ENCODE measurements around the gene NINJ1. TPM values are rescaled to one million over a fixed set of nuclear protein-coding genes. Genes with fewer than 3 reads are reported as not detected.
A peak's percentile ranks its signal among the peaks of the same experiment; 100 is the strongest.

The NINJ1 gene
- total and polyA plus RNA-seq, 2 of the 13 experiments (the other 11 are each of a cell fraction or from before 2014, with no cell fraction given), result 81.2 to 92.1 TPM

DNA sequence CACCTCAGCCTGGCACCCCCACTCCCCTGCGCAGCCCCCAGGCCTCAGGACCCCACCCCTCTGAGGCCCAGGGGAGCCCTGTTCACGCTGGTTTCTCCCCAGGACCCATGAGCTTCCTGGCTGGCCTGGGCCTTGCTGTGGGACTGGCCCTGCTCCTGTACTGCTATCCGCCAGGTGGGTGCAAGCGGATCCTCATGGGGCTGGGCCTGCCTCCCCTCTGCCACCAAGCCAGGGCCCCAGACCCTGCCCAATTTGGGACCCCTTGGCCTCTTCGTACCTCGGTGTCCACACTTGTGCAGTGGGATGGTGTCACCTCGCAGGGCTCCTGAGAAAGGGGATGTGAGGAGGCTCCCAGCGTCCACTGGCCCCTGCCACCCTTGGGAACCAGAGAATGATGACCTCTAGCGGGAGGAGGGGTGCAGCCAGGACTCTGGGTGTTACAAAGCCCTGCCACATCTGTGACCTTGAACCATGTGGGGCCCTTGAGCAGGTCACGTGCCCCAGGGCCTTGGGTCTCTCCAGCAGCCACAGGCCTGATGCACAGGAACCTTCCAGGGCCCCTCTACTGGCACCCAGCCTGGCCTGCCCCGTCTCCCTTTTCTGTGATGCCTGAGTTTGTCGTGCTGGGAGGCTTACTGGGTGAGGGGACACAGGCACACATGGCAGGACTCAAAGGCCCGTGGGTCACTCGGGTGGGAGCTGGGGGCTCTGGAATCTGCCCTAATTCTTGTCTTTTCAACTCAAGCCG is 21.8 kb downstream of the NINJ1 start (continued):
- TF ChIP-seq, protein P1, sequence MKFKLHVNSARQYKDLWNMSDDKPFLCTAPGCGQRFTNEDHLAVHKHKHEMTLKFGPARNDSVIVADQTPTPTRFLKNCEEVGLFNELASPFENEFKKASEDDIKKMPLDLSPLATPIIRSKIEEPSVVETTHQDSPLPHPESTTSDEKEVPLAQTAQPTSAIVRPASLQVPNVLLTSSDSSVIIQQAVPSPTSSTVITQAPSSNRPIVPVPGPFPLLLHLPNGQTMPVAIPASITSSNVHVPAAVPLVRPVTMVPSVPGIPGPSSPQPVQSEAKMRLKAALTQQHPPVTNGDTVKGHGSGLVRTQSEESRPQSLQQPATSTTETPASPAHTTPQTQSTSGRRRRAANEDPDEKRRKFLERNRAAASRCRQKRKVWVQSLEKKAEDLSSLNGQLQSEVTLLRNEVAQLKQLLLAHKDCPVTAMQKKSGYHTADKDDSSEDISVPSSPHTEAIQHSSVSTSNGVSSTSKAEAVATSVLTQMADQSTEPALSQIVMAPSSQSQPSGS (CRISPR knock-in tag; IDR thresholded peaks at IDR 0.05), result no peak
- TF ChIP-seq ZNF367 (CRISPR knock-in tag; IDR thresholded peaks at IDR 0.05; ENCODE audit: borderline replicate concordance), result no peak
- TF ChIP-seq ZNF337 (CRISPR knock-in tag; IDR thresholded peaks at IDR 0.05; ENCODE audit: borderline replicate concordance, low read depth), result peak; percentile 40; the same call in 1 of the 2 replicates
- TF ChIP-seq MTA1 (CRISPR knock-in tag; IDR thresholded peaks at IDR 0.05; ENCODE audit: borderline replicate concordance), result peak; percentile 95
- TF ChIP-seq ZFY (CRISPR knock-in tag; IDR thresholded peaks at IDR 0.05), result peak; percentile 86
- TF ChIP-seq SNAI1 (CRISPR knock-in tag; IDR thresholded peaks at IDR 0.05; ENCODE audit: borderline replicate concordance), result no peak
- TF ChIP-seq, protein P2, sequence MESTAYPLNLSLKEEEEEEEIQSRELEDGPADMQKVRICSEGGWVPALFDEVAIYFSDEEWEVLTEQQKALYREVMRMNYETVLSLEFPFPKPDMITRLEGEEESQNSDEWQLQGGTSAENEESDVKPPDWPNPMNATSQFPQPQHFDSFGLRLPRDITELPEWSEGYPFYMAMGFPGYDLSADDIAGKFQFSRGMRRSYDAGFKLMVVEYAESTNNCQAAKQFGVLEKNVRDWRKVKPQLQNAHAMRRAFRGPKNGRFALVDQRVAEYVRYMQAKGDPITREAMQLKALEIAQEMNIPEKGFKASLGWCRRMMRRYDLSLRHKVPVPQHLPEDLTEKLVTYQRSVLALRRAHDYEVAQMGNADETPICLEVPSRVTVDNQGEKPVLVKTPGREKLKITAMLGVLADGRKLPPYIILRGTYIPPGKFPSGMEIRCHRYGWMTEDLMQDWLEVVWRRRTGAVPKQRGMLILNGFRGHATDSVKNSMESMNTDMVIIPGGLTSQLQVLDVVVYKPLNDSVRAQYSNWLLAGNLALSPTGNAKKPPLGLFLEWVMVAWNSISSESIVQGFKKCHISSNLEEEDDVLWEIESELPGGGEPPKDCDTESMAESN (CRISPR knock-in tag; conservative IDR thresholded peaks at IDR 0.05), result peak; percentile 72; the same call in 1 of the 2 replicates
- no peak for TF ChIP-seq KLF15 (CRISPR knock-in tag; IDR thresholded peaks at IDR 0.05; ENCODE audit: borderline replicate concordance)
- peak; percentile 70; the same call in 1 of the 2 replicates for TF ChIP-seq SALL2 (CRISPR knock-in tag; IDR thresholded peaks at IDR 0.05)
- peak; percentile 82 for TF ChIP-seq HNRNPL (IDR thresholded peaks at IDR 0.05; ENCODE audit: low read depth, low read length)
- peak; percentile 84 for TF ChIP-seq NCOA2 (CRISPR knock-in tag; IDR thresholded peaks at IDR 0.05)
- TF ChIP-seq ZNF124 (CRISPR knock-in tag; IDR thresholded peaks at IDR 0.05), result 0 out of 2 replicates have a peak, but pooled peaks have one; percentile 43
- no peak for TF ChIP-seq HOXA7 (CRISPR knock-in tag; IDR thresholded peaks at IDR 0.05)
- TF ChIP-seq, protein P3, sequence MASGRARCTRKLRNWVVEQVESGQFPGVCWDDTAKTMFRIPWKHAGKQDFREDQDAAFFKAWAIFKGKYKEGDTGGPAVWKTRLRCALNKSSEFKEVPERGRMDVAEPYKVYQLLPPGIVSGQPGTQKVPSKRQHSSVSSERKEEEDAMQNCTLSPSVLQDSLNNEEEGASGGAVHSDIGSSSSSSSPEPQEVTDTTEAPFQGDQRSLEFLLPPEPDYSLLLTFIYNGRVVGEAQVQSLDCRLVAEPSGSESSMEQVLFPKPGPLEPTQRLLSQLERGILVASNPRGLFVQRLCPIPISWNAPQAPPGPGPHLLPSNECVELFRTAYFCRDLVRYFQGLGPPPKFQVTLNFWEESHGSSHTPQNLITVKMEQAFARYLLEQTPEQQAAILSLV (CRISPR knock-in tag; IDR thresholded peaks at IDR 0.05; ENCODE audit: borderline replicate concordance), result no peak; the same call in 1 of the 2 replicates
- no peak for TF ChIP-seq ZNF770 (CRISPR knock-in tag; IDR thresholded peaks at IDR 0.05)
- TF ChIP-seq RCOR2 (CRISPR knock-in tag; IDR thresholded peaks at IDR 0.05), result peak; percentile 47; the same call in 1 of the 2 replicates
- no peak for TF ChIP-seq HMGA1 (CRISPR knock-in tag; conservative IDR thresholded peaks at IDR 0.05)
- TF ChIP-seq POLR2AphosphoS5 (IDR thresholded peaks at IDR 0.05; ENCODE audit: low read depth, low read length), result 0 out of 2 replicates have a peak, but pooled peaks have one; percentile 37
- TF ChIP-seq, protein P4, sequence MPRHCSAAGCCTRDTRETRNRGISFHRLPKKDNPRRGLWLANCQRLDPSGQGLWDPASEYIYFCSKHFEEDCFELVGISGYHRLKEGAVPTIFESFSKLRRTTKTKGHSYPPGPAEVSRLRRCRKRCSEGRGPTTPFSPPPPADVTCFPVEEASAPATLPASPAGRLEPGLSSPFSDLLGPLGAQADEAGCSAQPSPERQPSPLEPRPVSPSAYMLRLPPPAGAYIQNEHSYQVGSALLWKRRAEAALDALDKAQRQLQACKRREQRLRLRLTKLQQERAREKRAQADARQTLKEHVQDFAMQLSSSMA (CRISPR knock-in tag; IDR thresholded peaks at IDR 0.05), result peak; percentile 63; the same call in 1 of the 2 replicates
